C4-2B (cell line): ENCODE data around the gene JHY.

Experiments
- H3K27ac ChIP-seq: fragments of 450-650 bp; 2 replicates; pipeline ENCODE4 v1.5.1; 2017
- ZFX ChIP-seq: fragments of 450-650 bp; IDR thresholded peaks from 2 replicates; pipeline ENCODE4 v1.6.1; 2017
- TF ChIP-seq, protein P1 (sequence below): fragments of 450-650 bp; conservative IDR thresholded peaks from 2 replicates; pipeline ENCODE4 v1.5.1; 2017; ENCODE audit warnings: mild to moderate bottlenecking

JHY gene

DNA sequence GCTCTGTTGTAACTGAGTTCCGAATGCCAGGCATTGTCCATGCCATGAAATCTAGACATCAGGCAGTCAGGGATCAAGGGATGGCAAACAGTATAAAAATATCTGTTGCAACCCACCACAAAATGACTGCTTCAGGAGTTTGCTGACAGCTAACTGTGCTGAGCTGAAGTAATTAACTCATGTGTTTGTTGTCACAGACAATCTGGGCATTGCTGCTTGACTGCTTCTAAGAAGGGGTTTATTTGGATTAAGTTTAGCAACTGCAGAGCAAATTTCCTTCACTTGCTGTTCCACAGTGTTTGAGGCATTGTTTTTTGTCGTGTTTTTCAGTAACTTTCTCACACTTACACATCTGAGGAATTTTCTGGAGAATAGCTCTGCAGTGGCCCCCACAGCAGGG lies 68.7 kb downstream of the JHY start:
- no peak overlapping the region for H3K27ac ChIP-seq
- TF ChIP-seq, protein P1, sequence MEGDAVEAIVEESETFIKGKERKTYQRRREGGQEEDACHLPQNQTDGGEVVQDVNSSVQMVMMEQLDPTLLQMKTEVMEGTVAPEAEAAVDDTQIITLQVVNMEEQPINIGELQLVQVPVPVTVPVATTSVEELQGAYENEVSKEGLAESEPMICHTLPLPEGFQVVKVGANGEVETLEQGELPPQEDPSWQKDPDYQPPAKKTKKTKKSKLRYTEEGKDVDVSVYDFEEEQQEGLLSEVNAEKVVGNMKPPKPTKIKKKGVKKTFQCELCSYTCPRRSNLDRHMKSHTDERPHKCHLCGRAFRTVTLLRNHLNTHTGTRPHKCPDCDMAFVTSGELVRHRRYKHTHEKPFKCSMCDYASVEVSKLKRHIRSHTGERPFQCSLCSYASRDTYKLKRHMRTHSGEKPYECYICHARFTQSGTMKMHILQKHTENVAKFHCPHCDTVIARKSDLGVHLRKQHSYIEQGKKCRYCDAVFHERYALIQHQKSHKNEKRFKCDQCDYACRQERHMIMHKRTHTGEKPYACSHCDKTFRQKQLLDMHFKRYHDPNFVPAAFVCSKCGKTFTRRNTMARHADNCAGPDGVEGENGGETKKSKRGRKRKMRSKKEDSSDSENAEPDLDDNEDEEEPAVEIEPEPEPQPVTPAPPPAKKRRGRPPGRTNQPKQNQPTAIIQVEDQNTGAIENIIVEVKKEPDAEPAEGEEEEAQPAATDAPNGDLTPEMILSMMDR: no peak
- no peak for TF ChIP-seq ZFX

DNA sequence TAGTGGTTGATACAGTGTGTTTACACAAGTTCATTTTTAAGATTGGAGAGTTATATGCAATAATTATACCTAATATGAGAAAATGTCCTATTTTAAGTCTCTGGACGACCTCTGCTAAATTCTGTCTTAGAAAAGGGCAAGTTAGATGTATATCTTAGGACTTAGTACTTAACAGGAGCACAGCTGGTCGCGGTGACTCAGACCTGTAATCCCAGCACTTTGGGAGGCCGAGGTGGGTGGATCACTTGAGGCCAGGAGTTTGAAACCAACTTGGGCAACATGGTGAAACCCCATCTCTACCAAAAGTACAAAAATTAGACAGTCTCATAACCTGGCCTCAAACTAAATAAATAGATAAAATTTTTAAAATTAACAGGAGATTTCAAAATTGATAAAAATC lies 71.9 kb downstream of the JHY start:
- no peak overlapping the region for H3K27ac ChIP-seq
- TF ChIP-seq ZFX: no peak
- TF ChIP-seq, protein P1: no peak

DNA sequence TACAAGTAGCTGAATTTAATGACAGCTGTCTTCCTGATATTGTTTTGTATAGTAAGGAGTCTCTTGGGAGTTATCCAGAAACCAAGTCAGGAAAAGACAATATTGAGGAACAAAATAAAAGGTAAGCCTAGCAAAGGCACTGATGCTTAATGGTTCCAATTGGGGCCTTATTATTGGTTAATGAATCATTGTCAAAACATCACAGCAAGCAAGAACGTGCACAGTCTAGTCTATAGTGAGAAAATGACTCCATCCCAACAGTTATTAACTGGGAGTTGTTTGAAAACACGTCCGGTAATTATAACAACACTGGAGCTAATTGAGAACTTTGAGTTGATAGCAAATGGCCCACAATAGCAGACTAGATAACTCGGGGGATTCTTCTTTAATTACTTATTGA lies 81.4 kb downstream of the JHY start:
- TF ChIP-seq, protein P1: no peak
- no peak for TF ChIP-seq ZFX
- H3K27ac ChIP-seq: no peak overlapping the region

DNA sequence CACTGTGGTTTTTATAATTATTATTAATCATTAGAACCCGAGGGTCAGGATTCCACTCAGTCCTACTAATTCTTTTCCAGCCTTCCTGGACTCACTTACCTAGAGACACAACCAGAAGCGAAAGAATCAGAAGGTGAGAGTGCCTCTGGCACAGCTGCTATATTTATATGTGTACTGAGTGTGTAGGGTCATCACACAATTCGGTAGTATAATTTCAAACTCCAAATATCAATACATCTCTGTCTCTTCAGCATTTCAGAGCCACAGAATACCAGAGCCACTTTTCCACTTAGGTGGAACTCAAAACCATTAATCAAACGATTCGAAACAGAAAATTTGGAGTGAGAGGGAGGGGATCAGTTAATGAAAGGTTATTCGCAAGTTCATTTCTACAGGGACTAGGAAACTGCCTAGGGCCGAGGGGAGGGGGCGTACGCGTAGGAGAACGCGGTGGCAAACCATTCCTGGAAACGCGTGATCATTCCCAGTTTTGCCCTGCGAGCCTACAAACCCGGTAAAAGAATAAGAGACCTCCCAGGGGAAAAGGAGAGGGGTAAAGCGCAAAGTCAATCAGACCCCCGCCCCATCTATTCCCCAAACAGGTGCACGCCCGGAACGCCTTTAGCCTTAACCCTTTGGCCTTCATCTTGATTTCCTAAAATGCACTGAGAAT lies 93.6 kb downstream of the JHY start:
- H3K27ac ChIP-seq: no peak overlapping the region
- TF ChIP-seq, protein P1: no peak
- TF ChIP-seq ZFX: no peak

DNA sequence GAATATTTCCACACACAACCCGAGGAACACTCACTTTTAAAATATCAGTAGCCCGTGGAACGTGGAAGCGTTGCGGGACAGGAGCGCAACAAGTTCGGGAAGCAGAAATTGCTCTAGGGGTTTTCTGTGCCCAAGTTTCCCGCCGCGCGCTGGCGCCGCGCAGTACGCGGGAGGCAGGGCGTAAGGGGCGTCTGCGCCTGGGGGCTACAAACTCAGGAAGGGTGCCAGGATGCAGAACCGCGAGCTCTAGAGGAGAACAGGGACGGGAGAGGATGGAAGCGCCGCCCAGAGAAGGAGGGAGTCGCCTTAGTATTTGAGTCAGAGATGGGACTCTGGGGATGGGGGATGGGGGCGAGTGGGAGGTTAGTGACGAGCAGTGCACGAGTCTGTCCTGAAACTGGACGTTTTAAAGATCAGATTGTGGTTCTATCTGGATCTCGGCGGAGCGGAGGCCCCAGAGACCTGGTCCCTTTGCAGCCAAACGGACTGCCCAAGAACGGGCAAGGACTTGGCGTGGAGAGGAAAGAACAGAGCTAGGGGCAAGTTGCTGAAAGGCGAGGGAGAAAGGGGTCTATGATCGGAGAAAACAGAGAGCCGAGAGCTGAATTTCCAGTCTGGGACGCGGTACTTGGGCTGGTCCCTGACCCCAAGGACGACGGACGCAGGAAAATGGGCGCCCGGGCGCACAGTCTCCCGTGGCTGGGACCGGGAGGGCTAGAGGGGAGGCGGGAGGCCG lies 94.3 kb downstream of the JHY start:
- no peak overlapping the region for H3K27ac ChIP-seq
- TF ChIP-seq, protein P1: no peak
- TF ChIP-seq ZFX: no peak

DNA sequence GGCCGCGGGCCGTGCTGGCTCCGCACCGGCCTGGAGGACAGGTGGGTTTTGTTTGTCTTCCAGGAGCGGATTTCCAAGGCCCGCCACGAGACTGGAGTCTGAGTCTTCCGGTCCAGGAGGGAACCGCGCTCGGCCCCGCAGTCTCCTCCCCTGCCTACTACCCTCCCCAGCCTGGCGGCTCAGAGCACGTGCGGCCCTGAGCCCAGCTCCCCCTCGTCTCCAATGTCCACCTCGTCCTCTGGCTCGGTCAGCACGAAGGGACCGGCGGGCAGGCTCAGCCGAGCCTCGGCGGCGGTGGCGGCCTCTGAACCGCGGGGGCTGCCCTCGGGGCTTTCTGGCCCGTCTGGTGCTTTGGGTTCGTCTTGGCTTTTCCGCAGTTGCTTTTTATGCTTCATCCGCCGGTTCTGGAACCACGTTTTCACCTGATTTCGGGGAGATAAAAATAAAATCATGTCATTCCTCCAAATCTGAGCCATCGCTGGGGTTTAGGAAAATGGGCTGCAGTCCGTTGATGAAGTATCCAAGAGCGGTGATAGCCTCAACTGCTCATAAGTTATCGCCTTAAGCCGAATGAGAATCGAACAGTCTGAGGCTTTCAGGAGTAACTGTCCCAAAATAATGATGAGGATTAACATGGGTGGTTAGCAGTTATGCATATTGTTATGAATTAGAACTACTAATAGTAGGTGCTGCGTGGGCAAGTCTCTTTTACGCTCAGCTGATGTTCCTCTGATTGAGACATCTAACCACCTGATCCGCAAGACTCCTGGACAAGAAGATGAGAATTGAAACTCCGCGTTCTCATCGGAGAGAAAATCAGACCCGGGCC lies 95.1 kb downstream of the JHY start:
- no peak overlapping the region for H3K27ac ChIP-seq
- no peak for TF ChIP-seq ZFX
- TF ChIP-seq, protein P1: no peak

DNA sequence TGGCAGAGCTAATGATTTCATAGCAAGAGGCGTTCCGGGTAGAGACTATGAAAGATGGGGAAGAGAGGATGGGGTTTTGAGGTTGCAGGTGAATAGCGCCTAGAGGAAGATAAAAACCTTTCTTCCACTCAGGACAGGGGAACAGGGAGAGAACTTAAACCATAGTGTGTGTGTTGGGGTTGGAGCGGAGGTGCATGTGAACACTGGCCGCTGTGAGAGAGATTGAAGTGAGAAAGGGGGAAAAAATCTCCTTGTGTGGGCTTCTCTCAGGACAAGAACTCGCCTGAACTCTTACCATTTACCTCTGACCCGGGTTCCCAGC lies 95.7 kb downstream of the JHY start:
- H3K27ac ChIP-seq: no peak overlapping the region
- TF ChIP-seq, protein P1: no peak
- no peak for TF ChIP-seq ZFX
